Peyer's patch (tissue), 4 donors: ENCODE data around the gene PFKP. TPM values are rescaled to one million over a fixed set of nuclear protein-coding genes. Genes with fewer than 3 reads are reported as not detected.

Source experiments
- DNase-seq, 3 donors: peaks; one replicate each; pipeline ENCODE4 v3.0.0-alpha.2; 2017 to 2019
- H3K27ac ChIP-seq, 4 donors: fragments of 200-600 bp; sonication (generic); one replicate each; pipeline ENCODE4 v1.5.1; 2016 to 2019
- H3K27me3 ChIP-seq, 2 donors: fragments of 200-600 bp; sonication (generic); one replicate each; pipeline ENCODE4 v1.5.1; 2019
- H3K36me3 ChIP-seq, 3 donors: fragments of 200-600 bp; sonication (generic); one replicate each; pipeline ENCODE4 v1.5.1; 2016 to 2019
- H3K4me1 ChIP-seq, 4 donors: fragments of 200-600 bp; sonication (generic); one replicate each; pipeline ENCODE4 v1.5.1; 2016 to 2019
- H3K4me3 ChIP-seq, 4 donors: fragments of 200-600 bp; sonication (generic); 1 replicate in 3 of 4; 2 replicates in 1 of 4; pipeline ENCODE4 v1.5.1; 2016 to 2019; ENCODE audit warnings: mild to moderate bottlenecking in 1 of 4
- H3K9me3 ChIP-seq, 4 donors: fragments of 200-600 bp; sonication (generic); one replicate each; pipeline ENCODE4 v1.5.1; 2016 to 2019; ENCODE audit warnings: mild to moderate bottlenecking in 1 of 4
- CTCF ChIP-seq, 6 experiments: fragments of 450-650 bp in 4 of 6; fragments of 200-600 bp in 2 of 6; sonication (generic) in 1 of 6; IDR thresholded peaks; one replicate each; pipeline ENCODE4 v1.5.1; 2017 to 2019; ENCODE audit warnings: antibody characterized with exemption in 6 of 6, mild to moderate bottlenecking in 3 of 6, moderate library complexity in 1 of 6
- POLR2A ChIP-seq, 2 donors: fragments of 450-650 bp; IDR thresholded peaks; one replicate each; pipeline ENCODE4 v1.5.1; 2017; ENCODE audit warnings: antibody characterized with exemption in 2 of 2, mild to moderate bottlenecking in 2 of 2, moderate library complexity in 2 of 2
- total RNA-seq, 4 donors: library from RNA; depleted of rRNA; stranded (reverse); fragments of >200 nt; gene quantifications; one replicate each; pipeline ENCODE4 v1.1.0, GENCODE V29; 2016

The PFKP gene
- total RNA-seq, 4 donors from 2014 or later: 79.0 to 130 (median 87.9) TPM

GRCh38 chr10:3068968-3069737 is 1.8 kb downstream of the PFKP start:
- H3K36me3 ChIP-seq: no peaks in the 10 kb centered on the region
- H3K4me1 ChIP-seq: peaks cover 0 to 20% (median 10%) of the 10 kb centered on the region in 4 donors
- H3K9me3 ChIP-seq: no peaks in the 10 kb centered on the region
- peak in 1 of 3 donors; percentile 63 for DNase-seq
- peak overlapping the region; percentile 65 to 91 (median 74) for H3K4me3 ChIP-seq
- H3K27ac ChIP-seq: peak overlapping the region; percentile 61 to 75 (median 71)
- TF ChIP-seq POLR2A (IDR thresholded peaks at IDR 0.05) (no peak), CTCF (IDR thresholded peaks at IDR 0.05) (no peak)
- H3K27me3 ChIP-seq: peaks cover 0 to 7% of the 10 kb centered on the region in 2 donors

GRCh38 chr10:3069876-3070275 is 2.5 kb downstream of the PFKP start:
- Histone ChIP-seq H3K4me3 (peak overlapping the region in 1 of 4 donors; percentile 91), H3K27me3 (peaks cover 0 to 7% of the 10 kb centered on the region in 2 donors), H3K27ac (no peak overlapping the region), H3K36me3 (no peaks in the 10 kb centered on the region), H3K9me3 (no peaks in the 10 kb centered on the region), H3K4me1 (peaks cover 0 to 24% (median 10%) of the 10 kb centered on the region in 4 donors)
- TF ChIP-seq CTCF (IDR thresholded peaks at IDR 0.05) (no peak), POLR2A (IDR thresholded peaks at IDR 0.05) (no peak)
- DNase-seq: no peak

GRCh38 chr10:3071405-3072198 is 4.3 kb downstream of the PFKP start:
- Histone ChIP-seq H3K36me3 (no peaks in the 10 kb centered on the region), H3K27me3 (peaks cover 0 to 4% of the 10 kb centered on the region in 2 donors), H3K27ac (no peak overlapping the region), H3K4me3 (no peak overlapping the region), H3K4me1 (peaks cover 0 to 19% (median 7%) of the 10 kb centered on the region in 4 donors), H3K9me3 (no peaks in the 10 kb centered on the region)
- TF ChIP-seq POLR2A (IDR thresholded peaks at IDR 0.05) (no peak), CTCF (IDR thresholded peaks at IDR 0.05) (no peak)
- DNase-seq: peak in 1 of 3 donors; percentile 64

- DNase-seq: no peak
- TF ChIP-seq CTCF (IDR thresholded peaks at IDR 0.05) (no peak), POLR2A (IDR thresholded peaks at IDR 0.05) (no peak)
- H3K27ac ChIP-seq: no peak overlapping the region
- no peak overlapping the region for H3K4me3 ChIP-seq
- no peaks in the 10 kb centered on the region for H3K27me3 ChIP-seq
- H3K9me3 ChIP-seq: no peaks in the 10 kb centered on the region
- no peaks in the 10 kb centered on the region for H3K36me3 ChIP-seq
- H3K4me1 ChIP-seq: peaks cover 0 to 15% (median 5%) of the 10 kb centered on the region in 4 donors
Observed at GRCh38 chr10:3072641-3073360, 5.5 kb downstream of the PFKP start.

GRCh38 chr10:3074145-3074665 is 6.9 kb downstream of the PFKP start:
- no peak for TF ChIP-seq CTCF (IDR thresholded peaks at IDR 0.05)
- no peak for TF ChIP-seq POLR2A (IDR thresholded peaks at IDR 0.05)
- Histone ChIP-seq H3K4me3 (no peak overlapping the region), H3K9me3 (no peaks in the 10 kb centered on the region), H3K36me3 (peaks cover 0 to 4% (median 0%) of the 10 kb centered on the region in 3 donors), H3K27me3 (no peaks in the 10 kb centered on the region), H3K27ac (peak overlapping the region in 2 of 4 donors; percentile 2 to 18), H3K4me1 (peaks cover 0 to 22% (median 2%) of the 10 kb centered on the region in 4 donors)
- DNase-seq: peak in 2 of 3 donors; percentile 66 to 74
